SK-N-DZ (cell line): Measurements from ENCODE around the gene CDH13.

Source experiments
- DNase-seq: peaks from one replicate; pipeline ENCODE4 v3.0.0-alpha.2; 2015; ENCODE audit warnings: low spot score

The CDH13 gene

DNA sequence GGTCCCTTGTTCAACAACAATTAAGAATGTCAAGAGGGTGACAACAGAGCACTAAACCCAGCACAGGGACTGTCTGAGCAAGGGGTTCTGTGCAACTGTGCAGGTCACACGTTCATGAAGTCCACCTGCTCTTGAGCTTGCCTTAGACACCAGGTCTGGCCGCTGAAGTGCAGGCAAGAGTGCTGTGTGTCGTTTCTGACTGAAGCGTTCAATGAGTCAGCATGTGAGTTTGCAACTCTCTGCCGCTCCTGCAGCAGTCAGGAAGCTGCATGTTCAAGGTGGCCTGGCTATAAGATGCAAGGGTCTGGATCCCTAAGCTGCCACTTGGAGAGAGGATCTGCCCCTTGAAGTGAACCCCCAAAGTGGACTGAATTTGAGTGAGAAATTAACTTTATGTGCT lies 848.3 kb downstream of the CDH13 start:
- no peak for DNase-seq

DNA sequence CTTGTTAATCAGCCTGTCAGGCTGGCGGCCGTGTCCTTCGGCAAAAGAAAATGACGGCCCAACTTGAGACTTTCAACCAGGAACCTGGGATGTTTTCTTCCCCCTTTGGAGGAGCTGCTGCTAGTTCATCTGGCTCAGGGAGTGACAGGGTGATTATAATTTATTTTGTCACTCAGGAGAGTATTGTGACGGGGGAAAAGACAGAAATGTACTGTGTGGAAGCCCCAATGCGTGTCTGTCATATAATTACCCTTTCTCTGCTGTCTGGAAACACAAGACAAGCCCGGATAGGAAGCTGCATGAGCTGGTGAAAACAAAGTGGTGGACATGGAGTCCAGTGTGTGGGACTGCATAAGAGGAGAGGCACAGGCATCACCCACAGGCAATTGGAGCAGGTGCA lies 854.8 kb downstream of the CDH13 start:
- DNase-seq, result no peak

DNA sequence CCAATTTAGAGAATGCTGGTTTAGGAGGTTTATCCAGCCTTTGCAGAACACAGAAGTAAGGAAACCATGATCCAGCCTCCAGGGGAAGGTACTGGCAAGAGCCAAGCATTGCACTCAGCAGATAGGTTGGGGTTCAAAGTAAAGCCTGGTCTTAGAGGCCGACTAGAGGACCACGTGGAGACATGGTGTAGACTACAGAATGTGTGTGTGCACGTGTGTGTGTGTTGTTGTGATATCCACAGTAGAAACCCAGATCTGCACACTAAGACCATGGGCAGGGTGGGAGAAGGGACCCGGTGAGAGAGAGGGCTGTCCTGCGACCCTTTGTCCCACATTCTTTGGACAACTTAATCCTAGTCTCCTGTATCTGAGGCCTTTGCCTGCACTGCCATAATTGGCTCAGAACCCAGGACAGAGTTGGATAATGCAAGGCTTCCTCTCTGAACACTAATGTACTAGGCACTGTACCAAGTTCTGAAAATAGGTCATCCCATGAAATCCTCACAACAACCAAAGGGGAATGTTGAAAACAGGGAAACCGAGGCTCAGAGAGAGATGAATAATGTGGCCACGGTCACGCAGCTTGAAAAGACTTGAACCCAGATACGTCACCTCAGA lies 855.9 kb downstream of the CDH13 start:
- no peak for DNase-seq

GRCh38 chr16:83490073-83490472 lies 863.3 kb downstream of the CDH13 start:
- DNase-seq, result no peak

DNA sequence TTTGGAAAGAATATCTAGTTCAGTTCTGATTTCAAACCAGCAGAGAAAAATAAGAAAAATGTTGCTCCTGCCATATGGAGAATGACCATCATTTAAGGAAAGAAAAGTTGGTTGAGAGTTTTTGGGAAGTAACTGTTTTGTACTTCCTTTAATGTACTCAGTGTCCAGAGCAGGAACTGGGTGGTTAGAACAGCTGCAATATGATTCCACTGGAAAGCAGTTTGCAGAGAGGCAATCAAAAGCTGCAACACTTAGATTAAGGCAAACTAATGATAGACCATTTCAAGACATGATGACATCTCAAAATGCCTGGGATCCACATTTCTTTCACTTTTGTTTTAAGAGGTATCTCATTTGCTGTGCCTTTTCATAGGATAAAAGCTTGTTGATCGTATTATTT lies 867.7 kb downstream of the CDH13 start:
- DNase-seq, result no peak

DNA sequence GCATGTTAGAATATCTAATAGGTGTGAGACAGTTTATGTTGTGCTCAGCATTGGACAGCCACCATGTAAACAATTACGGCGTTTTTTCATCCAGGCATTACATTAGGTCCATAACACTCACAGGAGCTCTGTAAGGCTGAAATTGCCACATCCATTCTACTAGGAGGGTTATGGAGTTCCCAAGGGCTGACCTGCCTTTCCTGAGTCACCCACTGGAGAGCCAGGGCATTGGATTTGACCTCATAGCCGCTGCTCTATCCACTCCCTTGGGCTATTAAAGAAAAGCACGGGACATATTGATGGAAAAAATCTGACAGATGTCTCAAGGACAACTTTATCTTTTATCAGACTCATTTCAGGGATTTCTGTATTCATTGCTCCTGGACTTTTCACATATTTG lies 874.7 kb downstream of the CDH13 start:
- DNase-seq, result no peak

DNA sequence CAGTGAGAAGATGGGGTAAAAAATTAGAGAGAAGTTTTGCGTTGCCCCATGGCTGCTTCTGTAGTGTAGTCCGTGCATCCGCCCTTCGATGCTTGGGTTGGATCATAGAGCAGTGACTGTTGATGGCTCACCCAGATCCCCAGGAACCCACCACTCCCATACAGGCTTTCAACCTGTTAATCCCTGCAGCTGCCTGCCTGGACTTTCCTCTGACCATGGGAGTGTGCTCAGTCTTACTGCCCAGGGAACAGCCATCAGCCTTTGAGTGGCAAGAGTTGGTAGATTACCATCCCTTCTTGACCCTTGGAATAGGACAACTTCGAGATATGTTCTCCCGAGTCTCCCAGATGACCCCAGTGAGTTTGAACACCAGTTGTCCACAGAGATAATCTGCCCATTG lies 881.5 kb downstream of the CDH13 start:
- DNase-seq, result no peak

GRCh38 chr16:83509316-83509715 lies 882.5 kb downstream of the CDH13 start:
- DNase-seq, result no peak

DNA sequence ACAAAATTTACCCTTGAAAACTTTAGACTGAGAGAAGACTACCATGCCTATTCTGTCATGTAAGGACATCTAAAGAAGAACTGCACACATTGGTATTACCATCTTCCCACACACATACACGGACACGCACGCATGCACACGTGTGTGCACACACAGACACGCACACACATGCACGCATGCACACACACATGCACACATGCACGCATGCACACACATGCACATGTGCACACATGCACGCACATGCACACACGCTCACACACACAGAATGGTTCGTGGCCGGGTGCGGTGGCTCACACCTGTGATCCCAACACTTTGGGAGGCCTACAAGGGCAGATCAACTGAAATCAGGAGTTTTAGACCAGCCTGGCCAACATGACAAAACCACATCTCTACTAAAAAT lies 884.1 kb downstream of the CDH13 start:
- DNase-seq, result no peak

GRCh38 chr16:83513008-83513755 lies 886.4 kb downstream of the CDH13 start:
- no peak for DNase-seq

DNA sequence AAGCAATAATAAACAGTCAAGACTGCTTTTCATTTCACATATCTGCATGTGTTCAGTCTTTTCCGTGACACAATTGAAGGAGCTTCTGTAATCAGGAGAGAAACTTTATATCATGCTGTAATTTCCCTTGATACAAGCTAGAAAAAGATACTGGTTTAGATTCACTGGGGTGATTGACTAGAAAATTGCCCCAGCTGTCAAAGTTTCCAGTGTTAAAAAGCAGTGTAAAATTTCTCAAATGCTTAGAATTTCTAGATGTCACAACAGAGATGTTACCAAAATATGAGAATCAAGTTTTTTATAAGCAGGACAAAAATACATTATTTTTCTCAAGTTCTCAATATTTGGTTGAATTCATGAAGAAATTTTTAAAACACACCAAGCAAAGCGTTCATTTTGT lies 888.6 kb downstream of the CDH13 start:
- DNase-seq, result no peak

DNA sequence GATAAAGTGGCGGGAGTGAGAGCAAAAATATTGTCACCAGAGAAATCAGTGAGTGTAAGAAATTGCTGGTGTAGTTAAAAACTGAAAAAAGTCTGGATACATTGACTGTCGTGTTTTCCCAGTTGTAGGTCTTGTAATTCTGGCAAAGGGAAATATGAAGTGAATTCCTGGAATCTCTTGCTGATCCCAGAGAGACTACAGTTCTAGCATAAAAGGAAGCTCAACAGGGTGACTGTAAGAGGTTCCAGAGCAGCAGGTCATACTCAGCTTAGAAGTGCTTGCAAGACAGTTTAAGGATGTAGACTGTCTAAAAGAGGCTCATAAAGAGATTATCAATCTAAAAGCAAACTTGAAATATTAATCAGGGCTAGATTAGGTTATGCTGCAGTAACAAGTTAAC lies 890.2 kb downstream of the CDH13 start:
- DNase-seq, result no peak

DNA sequence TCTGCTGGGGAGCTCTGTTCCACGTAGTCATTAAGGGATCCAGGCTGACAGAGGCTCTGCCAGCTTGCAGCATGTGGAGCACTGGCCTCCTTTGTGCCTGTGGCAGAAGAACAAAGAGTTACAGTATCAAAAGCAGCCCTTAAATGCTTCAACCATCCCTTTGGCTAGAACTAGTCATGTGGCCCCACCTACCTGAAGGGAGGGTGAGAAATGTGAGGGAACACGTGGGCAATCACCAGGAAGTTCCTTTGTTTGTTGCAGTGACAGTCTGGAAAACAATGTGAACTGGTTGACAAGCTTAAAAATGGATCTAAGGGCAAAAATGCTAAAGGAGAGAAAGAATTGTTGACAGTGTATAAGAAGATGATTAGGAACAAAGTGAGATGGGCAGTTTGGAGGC lies 890.6 kb downstream of the CDH13 start:
- no peak for DNase-seq

DNA sequence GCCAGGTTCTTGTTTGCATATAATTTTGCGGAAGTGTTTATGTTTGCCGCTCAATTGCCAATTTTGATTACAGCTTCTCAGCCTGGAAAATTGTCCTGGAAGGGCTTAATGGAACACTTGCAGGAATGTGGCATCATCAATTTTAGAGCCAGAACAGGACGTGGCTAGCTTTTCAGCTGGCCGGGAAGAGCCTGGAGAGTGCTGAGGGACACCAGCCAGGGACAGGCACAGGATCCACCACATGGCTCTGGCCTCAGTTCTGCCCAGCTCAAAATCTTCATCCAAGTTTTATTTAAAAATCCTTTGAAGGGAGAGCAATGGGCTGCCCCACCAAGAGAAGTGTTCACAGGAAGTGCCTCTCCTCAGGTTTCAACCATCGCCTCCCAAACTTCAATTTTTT lies 893.8 kb downstream of the CDH13 start:
- DNase-seq, result no peak

DNA sequence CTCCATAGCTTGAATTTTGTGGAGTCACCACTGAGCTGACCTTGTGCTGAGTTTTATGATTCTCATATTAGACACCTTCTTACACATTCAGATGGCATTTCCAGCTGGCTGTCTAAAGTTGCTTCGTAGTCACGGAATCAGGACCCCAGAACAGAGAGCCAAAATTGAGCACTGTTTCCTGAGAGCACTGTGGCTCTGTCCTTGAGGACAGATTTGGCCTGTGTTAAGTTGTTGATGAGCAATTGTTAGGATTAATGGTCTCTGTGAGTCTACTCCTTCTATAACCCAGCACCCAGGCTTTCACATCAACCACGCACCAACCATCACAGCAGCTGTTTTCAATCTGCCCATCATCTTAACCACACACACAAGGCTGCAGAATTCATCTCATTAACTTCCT lies 903.5 kb downstream of the CDH13 start:
- DNase-seq, result no peak

DNA sequence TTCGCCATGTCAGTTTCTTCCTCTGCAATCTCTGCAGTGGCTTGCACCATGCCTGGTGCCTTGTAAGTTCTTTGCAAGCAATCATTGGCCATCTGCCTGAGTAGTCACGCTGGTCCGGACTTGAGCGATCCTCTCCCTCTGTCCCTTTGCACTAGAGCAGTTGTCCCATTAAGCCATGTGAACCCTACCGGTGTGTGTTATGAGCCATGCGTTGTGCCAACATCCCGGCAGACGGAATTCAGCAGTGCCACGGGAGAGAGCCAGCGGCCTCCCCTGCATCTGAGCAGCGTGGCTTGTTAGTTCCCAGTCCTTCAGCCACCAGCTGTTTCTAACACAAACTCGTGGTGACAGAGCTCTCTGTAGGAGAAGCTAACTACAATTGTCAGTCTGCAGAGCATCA lies 905.9 kb downstream of the CDH13 start:
- no peak for DNase-seq

- no peak for DNase-seq
These were observed 906.4 kb downstream of the CDH13 start for GRCh38 chr16:83533193-83533592.

GRCh38 chr16:83538707-83539106 lies 911.9 kb downstream of the CDH13 start:
- no peak for DNase-seq

GRCh38 chr16:83539736-83540490 lies 913.1 kb downstream of the CDH13 start:
- DNase-seq, result no peak

- no peak for DNase-seq
These were observed 914.5 kb downstream of the CDH13 start for GRCh38 chr16:83541231-83541630.

DNA sequence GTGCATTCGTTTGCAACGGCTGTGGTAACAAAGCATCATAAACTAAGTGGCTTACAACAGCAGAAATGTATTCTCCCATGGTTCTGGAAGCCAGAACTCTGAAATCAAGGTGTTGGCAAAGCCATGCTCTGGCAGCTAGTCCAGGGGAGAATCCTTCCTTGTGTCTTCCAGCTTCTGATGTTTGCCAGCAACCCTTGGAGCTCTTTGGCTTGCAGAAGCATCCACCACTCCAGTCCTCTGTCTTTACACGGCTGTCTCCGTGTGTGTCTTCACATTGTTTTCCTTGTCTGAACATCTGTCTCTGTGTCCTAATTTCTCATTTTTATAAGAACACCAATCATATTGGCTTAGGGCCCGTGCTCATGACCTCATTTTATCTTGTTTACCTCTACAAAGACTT lies 915.7 kb downstream of the CDH13 start:
- DNase-seq, result no peak

GRCh38 chr16:83549316-83550182 lies 922.8 kb downstream of the CDH13 start:
- DNase-seq, result no peak
